ENCODE data around the gene UFM1.

DNA sequence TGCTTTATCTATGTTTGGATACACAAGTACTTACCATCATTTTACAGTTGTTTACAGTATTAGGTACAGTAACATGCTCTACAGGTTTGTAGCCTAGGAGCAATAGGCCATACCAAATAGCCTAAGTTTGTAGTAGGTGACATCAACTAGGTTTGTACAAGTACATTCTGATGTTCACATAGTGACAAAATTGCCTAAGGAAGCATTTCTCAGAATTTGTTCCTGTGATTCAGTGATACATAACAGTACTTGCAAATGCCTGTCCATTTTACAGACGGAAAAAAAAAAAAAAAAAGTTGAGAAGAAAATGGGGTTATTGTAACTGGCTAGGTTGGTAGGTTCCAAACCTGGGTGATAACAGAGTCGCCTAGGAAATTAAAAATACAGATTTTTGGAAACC is 13.6 kb downstream of the UFM1 start:
- TF ChIP-seq POLR2A (IDR thresholded peaks at IDR 0.05): no peak
- TF ChIP-seq, protein P1, sequence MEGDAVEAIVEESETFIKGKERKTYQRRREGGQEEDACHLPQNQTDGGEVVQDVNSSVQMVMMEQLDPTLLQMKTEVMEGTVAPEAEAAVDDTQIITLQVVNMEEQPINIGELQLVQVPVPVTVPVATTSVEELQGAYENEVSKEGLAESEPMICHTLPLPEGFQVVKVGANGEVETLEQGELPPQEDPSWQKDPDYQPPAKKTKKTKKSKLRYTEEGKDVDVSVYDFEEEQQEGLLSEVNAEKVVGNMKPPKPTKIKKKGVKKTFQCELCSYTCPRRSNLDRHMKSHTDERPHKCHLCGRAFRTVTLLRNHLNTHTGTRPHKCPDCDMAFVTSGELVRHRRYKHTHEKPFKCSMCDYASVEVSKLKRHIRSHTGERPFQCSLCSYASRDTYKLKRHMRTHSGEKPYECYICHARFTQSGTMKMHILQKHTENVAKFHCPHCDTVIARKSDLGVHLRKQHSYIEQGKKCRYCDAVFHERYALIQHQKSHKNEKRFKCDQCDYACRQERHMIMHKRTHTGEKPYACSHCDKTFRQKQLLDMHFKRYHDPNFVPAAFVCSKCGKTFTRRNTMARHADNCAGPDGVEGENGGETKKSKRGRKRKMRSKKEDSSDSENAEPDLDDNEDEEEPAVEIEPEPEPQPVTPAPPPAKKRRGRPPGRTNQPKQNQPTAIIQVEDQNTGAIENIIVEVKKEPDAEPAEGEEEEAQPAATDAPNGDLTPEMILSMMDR (IDR thresholded peaks at IDR 0.05): no peak
